Mononuclear cell (primary cell): ENCODE measurements around the gene WDR76. TPM values are rescaled to one million over a fixed set of nuclear protein-coding genes. Genes with fewer than 3 reads are reported as not detected.

ENCODE experiments used
- H3K27me3 ChIP-seq: 2 replicates; pipeline ENCODE4 v1.6.0; 2011; ENCODE audit warnings: low read length, control low read depth; ENCODE audit not compliant: insufficient read depth
- H3K4me1 ChIP-seq: 2 replicates; pipeline ENCODE4 v1.5.1; 2011; ENCODE audit warnings: mild to moderate bottlenecking, low read length, control low read depth; ENCODE audit not compliant: insufficient read depth
- H3K4me3 ChIP-seq: 2 replicates; pipeline ENCODE4 v1.5.1; 2011; ENCODE audit warnings: mild to moderate bottlenecking, low read length, moderate library complexity
- H3K9me3 ChIP-seq: 2 replicates; pipeline ENCODE4 v1.5.1; 2011; ENCODE audit warnings: low read depth, mild to moderate bottlenecking, control low read depth, low read length
- total RNA-seq: library from RNA; depleted of rRNA; stranded (reverse); fragments of >200 nt; gene quantifications from one replicate; pipeline ENCODE4 v1.2.3, GENCODE V29; 2012

WDR76 gene
- total RNA-seq, 1 donor = 6.7 TPM

- no peak overlapping the region for H3K4me3 ChIP-seq
- H3K27me3 ChIP-seq = no peaks in the 10 kb centered on the region
- H3K9me3 ChIP-seq = no peaks in the 10 kb centered on the region
- no peaks in the 10 kb centered on the region for H3K4me1 ChIP-seq
Measured at GRCh38 chr15:43879386-43880355, 52.9 kb downstream of the WDR76 start.

GRCh38 chr15:43880406-43881194 lies 53.8 kb downstream of the WDR76 start:
- Histone ChIP-seq H3K9me3 (no peaks in the 10 kb centered on the region), H3K4me3 (no peak overlapping the region), H3K27me3 (no peaks in the 10 kb centered on the region), H3K4me1 (no peaks in the 10 kb centered on the region)

DNA sequence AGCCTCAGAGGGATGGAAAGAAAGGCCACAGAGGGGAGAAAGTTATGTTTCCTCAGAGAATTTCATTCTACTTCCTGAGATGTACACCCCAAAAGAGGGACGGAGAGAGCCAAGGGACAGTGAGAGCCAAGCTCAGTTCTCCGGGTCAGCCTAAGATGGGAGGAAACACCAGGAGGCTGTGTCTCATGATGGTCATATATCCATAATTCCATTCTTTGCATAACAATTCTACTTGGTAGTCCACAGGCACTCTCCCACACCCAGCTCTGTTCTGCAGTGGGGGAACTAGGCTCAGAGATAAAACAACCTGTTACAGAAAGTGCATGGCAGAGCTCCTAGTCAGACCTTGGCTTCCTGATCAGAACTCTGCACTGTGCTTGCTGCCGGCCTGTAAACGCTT lies 54.4 kb downstream of the WDR76 start:
- H3K27me3 ChIP-seq = no peaks in the 10 kb centered on the region
- H3K4me3 ChIP-seq = no peak overlapping the region
- H3K4me1 ChIP-seq = no peaks in the 10 kb centered on the region
- H3K9me3 ChIP-seq = no peaks in the 10 kb centered on the region

- H3K4me3 ChIP-seq = no peak overlapping the region
- H3K27me3 ChIP-seq = no peaks in the 10 kb centered on the region
- no peaks in the 10 kb centered on the region for H3K4me1 ChIP-seq
- H3K9me3 ChIP-seq = no peaks in the 10 kb centered on the region
Measured at GRCh38 chr15:43881944-43882343, 55.1 kb downstream of the WDR76 start.

- Histone ChIP-seq H3K9me3 (no peaks in the 10 kb centered on the region), H3K4me1 (no peaks in the 10 kb centered on the region), H3K27me3 (no peaks in the 10 kb centered on the region), H3K4me3 (no peak overlapping the region)
Measured at GRCh38 chr15:43883571-43883970, 56.8 kb downstream of the WDR76 start.

DNA sequence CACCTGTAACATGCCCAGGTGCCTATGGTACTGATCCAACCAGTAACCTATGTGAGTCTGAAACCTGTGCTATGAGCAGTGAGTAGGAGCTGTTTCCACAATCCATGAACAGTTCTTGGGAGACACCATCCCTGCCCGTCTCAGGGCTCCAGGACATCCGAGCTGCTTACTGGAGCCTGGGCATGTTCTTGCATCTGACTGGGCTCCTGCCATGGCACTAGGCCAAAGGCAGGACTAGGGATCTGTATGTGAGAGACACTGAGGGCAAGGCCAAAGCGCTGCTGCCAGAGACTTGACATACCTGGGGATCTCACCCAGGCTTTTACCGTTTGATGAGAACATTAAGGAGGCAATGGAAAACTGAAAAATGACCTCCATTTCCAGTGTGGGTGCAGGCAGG lies 59.8 kb downstream of the WDR76 start:
- H3K4me1 ChIP-seq = no peaks in the 10 kb centered on the region
- H3K27me3 ChIP-seq = no peaks in the 10 kb centered on the region
- no peak overlapping the region for H3K4me3 ChIP-seq
- H3K9me3 ChIP-seq = no peaks in the 10 kb centered on the region

- no peaks in the 10 kb centered on the region for H3K27me3 ChIP-seq
- H3K4me3 ChIP-seq = no peak overlapping the region
- H3K9me3 ChIP-seq = no peaks in the 10 kb centered on the region
Measured at GRCh38 chr15:43887901-43888300, 61.1 kb downstream of the WDR76 start.

GRCh38 chr15:43889042-43889441 lies 62.2 kb downstream of the WDR76 start:
- H3K9me3 ChIP-seq = no peaks in the 10 kb centered on the region
- H3K4me3 ChIP-seq = no peak overlapping the region
- H3K27me3 ChIP-seq = no peaks in the 10 kb centered on the region
- no peaks in the 10 kb centered on the region for H3K4me1 ChIP-seq

More at GRCh38 chr15:43887901-43888300, 61.1 kb downstream of the WDR76 start:
- H3K4me1 ChIP-seq = no peaks in the 10 kb centered on the region

DNA sequence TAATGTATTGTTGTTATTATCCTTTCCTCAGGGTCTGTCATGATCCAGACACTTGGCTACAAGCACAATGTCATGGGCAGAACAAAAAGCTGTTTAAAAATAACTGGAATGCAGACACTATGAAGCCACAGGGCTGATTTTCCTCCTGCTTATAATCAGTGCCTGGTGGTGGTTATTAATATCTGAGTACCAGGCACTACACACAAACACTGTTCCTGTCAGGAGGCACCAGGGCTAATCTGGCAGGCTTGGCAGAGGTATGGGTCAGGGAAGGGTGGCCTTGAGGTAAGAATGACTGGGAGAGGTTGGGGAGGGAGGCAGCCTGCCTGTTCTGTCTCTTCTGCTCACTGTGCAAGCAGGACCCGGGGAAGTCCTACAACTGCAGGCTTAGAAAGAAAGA lies 67.2 kb downstream of the WDR76 start:
- no peaks in the 10 kb centered on the region for H3K4me1 ChIP-seq

DNA sequence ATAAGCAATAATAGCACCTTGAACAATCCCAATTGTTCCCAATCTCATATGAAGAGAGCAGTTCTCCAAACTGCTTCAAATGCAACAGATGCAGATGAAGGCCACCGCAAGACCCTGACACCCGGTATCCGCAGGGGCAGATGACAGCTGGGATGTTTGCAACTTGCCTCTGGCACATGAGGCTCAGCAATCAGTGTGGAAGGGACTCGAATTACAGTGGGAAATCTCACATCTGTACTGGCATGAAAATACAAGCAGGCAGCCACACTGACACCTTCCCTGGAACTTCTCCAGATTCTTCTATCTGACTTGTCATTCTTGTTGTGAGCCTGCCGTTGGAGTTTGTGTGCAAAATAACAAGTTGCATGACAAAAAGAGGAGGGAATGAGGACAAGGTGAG lies 68.8 kb downstream of the WDR76 start:
- Histone ChIP-seq H3K4me1 (no peaks in the 10 kb centered on the region), H3K9me3 (no peaks in the 10 kb centered on the region), H3K4me3 (no peak overlapping the region), H3K27me3 (no peaks in the 10 kb centered on the region)

More for the DNA sequence above, 67.2 kb downstream of the WDR76 start:
- no peak overlapping the region for H3K4me3 ChIP-seq
- H3K27me3 ChIP-seq = no peaks in the 10 kb centered on the region
- H3K9me3 ChIP-seq = no peaks in the 10 kb centered on the region

GRCh38 chr15:43896543-43896942 lies 69.7 kb downstream of the WDR76 start:
- Histone ChIP-seq H3K4me1 (no peaks in the 10 kb centered on the region), H3K27me3 (no peaks in the 10 kb centered on the region), H3K9me3 (no peaks in the 10 kb centered on the region), H3K4me3 (no peak overlapping the region)

GRCh38 chr15:43898891-43899290 lies 72.1 kb downstream of the WDR76 start:
- Histone ChIP-seq H3K4me1 (no peaks in the 10 kb centered on the region), H3K4me3 (no peak overlapping the region), H3K27me3 (no peaks in the 10 kb centered on the region), H3K9me3 (no peaks in the 10 kb centered on the region)

- Histone ChIP-seq H3K4me1 (no peaks in the 10 kb centered on the region), H3K9me3 (no peaks in the 10 kb centered on the region), H3K27me3 (no peaks in the 10 kb centered on the region), H3K4me3 (no peak overlapping the region)
Measured at GRCh38 chr15:43899928-43900327, 73.1 kb downstream of the WDR76 start.

- Histone ChIP-seq H3K4me3 (no peak overlapping the region), H3K27me3 (no peaks in the 10 kb centered on the region), H3K9me3 (no peaks in the 10 kb centered on the region)
Measured at GRCh38 chr15:43900996-43901395, 74.2 kb downstream of the WDR76 start.

GRCh38 chr15:43901495-43901894 lies 74.7 kb downstream of the WDR76 start:
- Histone ChIP-seq H3K9me3 (no peaks in the 10 kb centered on the region), H3K4me3 (no peak overlapping the region), H3K27me3 (no peaks in the 10 kb centered on the region), H3K4me1 (no peaks in the 10 kb centered on the region)

More at GRCh38 chr15:43900996-43901395, 74.2 kb downstream of the WDR76 start:
- H3K4me1 ChIP-seq = no peaks in the 10 kb centered on the region
